Endothelial cell (in vitro differentiated cells): ENCODE results near the gene UBD. TPM values are rescaled to one million over a fixed set of nuclear protein-coding genes. Genes with fewer than 3 reads are reported as not detected.

Experiments
- DNase-seq: peaks from one replicate; pipeline ENCODE4 v3.0.0; 2021; ENCODE audit warnings: low spot score
- H3K27ac Mint-ChIP-seq: one replicate; pipeline ENCODE4 v1.8.0; 2021; ENCODE audit warnings: mixed read lengths, inconsistent platforms; ENCODE audit not compliant: unreplicated experiment
- H3K27me3 Mint-ChIP-seq: one replicate; pipeline ENCODE4 v1.8.0; 2021; ENCODE audit warnings: mild to moderate bottlenecking, moderate library complexity, mixed read lengths, inconsistent platforms; ENCODE audit not compliant: unreplicated experiment
- H3K36me3 Mint-ChIP-seq: one replicate; pipeline ENCODE4 v1.8.0; 2021; ENCODE audit warnings: mild to moderate bottlenecking, low read depth, mixed read lengths, inconsistent platforms; ENCODE audit not compliant: unreplicated experiment
- H3K4me1 Mint-ChIP-seq: one replicate; pipeline ENCODE4 v1.8.0; 2021; ENCODE audit warnings: mild to moderate bottlenecking, mixed read lengths, inconsistent platforms; ENCODE audit not compliant: unreplicated experiment
- H3K4me3 Mint-ChIP-seq: one replicate; pipeline ENCODE4 v1.8.0; 2021; ENCODE audit warnings: mild to moderate bottlenecking, mixed read lengths, inconsistent platforms; ENCODE audit not compliant: unreplicated experiment
- H3K9me3 Mint-ChIP-seq: one replicate; pipeline ENCODE4 v1.8.0; 2021; ENCODE audit warnings: mixed read lengths, inconsistent platforms; ENCODE audit not compliant: unreplicated experiment
- total RNA-seq: library from RNA; stranded (reverse); fragmentation: NEBNext Ultra II Directional; extraction: Animal tissue kit (Norgen Biotek cat#: 25700); gene quantifications from one replicate; pipeline ENCODE4 v1.2.1, GENCODE V29; 2021; ENCODE audit not compliant: unreplicated experiment
- TF ChIP-seq, protein P1 (sequence below): fragments of 200-600 bp; sonication (generic); IDR thresholded peaks from one replicate; pipeline ENCODE4 v1.5.0; 2021; ENCODE audit warnings: antibody characterized with exemption; ENCODE audit not compliant: unreplicated experiment

The UBD gene
- total RNA-seq, 1 donor from 2014 or later = not detected

- DNase-seq = no peak
- no peak overlapping the region for H3K4me3 Mint-ChIP-seq
- TF ChIP-seq, protein P1, sequence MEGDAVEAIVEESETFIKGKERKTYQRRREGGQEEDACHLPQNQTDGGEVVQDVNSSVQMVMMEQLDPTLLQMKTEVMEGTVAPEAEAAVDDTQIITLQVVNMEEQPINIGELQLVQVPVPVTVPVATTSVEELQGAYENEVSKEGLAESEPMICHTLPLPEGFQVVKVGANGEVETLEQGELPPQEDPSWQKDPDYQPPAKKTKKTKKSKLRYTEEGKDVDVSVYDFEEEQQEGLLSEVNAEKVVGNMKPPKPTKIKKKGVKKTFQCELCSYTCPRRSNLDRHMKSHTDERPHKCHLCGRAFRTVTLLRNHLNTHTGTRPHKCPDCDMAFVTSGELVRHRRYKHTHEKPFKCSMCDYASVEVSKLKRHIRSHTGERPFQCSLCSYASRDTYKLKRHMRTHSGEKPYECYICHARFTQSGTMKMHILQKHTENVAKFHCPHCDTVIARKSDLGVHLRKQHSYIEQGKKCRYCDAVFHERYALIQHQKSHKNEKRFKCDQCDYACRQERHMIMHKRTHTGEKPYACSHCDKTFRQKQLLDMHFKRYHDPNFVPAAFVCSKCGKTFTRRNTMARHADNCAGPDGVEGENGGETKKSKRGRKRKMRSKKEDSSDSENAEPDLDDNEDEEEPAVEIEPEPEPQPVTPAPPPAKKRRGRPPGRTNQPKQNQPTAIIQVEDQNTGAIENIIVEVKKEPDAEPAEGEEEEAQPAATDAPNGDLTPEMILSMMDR = no peak
- H3K36me3 Mint-ChIP-seq = no peaks in the 10 kb centered on the region
- H3K9me3 Mint-ChIP-seq = no peaks in the 10 kb centered on the region
- H3K27me3 Mint-ChIP-seq = peaks cover 2% of the 10 kb centered on the region
- H3K27ac Mint-ChIP-seq = no peak overlapping the region
- peaks cover 20% of the 10 kb centered on the region for H3K4me1 Mint-ChIP-seq
These were observed 32.1 kb upstream of the UBD start for GRCh38 chr6:29591677-29592076.

- Mint-ChIP-seq H3K27ac (no peak overlapping the region), H3K4me3 (no peak overlapping the region), H3K4me1 (peaks cover 20% of the 10 kb centered on the region), H3K9me3 (no peaks in the 10 kb centered on the region), H3K36me3 (no peaks in the 10 kb centered on the region), H3K27me3 (peaks cover 3% of the 10 kb centered on the region)
- TF ChIP-seq, protein P1 = no peak
- no peak for DNase-seq
These were observed 30.8 kb upstream of the UBD start for GRCh38 chr6:29590218-29590808.

GRCh38 chr6:29589423-29590048 lies 30.0 kb upstream of the UBD start:
- H3K9me3 Mint-ChIP-seq = no peaks in the 10 kb centered on the region

DNA sequence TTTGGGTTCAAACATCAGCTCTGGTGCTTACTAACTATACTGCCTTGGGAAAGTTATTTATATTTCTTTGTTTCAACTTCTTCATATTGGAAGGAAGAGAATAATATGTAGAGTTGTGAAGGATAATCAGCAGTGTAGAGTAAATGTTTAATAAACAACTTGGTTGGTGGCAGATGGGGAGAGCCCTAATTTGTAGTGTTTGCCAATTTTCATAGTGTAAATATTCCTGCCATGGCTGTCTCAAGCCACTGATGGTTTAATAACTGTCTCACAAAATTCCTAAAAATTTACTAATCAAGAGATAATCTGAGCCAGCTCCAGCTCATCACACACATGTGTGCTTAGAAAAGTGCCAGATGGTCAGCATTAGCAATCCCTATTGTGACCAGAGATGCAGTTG lies 25.3 kb upstream of the UBD start, which contains the start of gene OR2H2:
OR2H2 (plus strand) TSS at position 301 of the 400 bp plus-strand sequence. CDS start 2,824 bp downstream, outside the sequence.
- Mint-ChIP-seq H3K27ac (no peak within 1 kb of the TSS), H3K4me3 (no peak within 1 kb of the TSS), H3K36me3 (no peaks in the 10 kb centered on the region), H3K9me3 (no peaks in the 10 kb centered on the region), H3K4me1 (no peaks in the 10 kb centered on the region), H3K27me3 (peaks cover 3% of the 10 kb centered on the region)
- DNase-seq = no peak
- TF ChIP-seq, protein P1 = no peak

More at GRCh38 chr6:29589423-29590048, 30.0 kb upstream of the UBD start:
- Mint-ChIP-seq H3K4me1 (peaks cover 18% of the 10 kb centered on the region), H3K36me3 (no peaks in the 10 kb centered on the region), H3K4me3 (no peak overlapping the region), H3K27ac (no peak overlapping the region), H3K27me3 (peaks cover 3% of the 10 kb centered on the region)
- TF ChIP-seq, protein P1 = peak; percentile 97
- DNase-seq = peak; percentile 68

GRCh38 chr6:29577544-29577943 lies 18.0 kb upstream of the UBD start:
- Mint-ChIP-seq H3K9me3 (no peaks in the 10 kb centered on the region), H3K36me3 (no peaks in the 10 kb centered on the region), H3K4me3 (no peak overlapping the region), H3K27me3 (no peaks in the 10 kb centered on the region), H3K27ac (no peak overlapping the region), H3K4me1 (peaks cover 18% of the 10 kb centered on the region)
- TF ChIP-seq, protein P1 = no peak
- no peak for DNase-seq
